ENCODE measurements around the gene GABRG3.

Gene GABRG3

GRCh38 chr15:26967719-26968269, 3.2 kb upstream of the GABRG3 start:
- no peak overlapping the region for H3K4me2 ChIP-seq (ENCODE audit: low read depth, low read length, poor library complexity, severe bottlenecking)
- TF ChIP-seq EZH2phosphoT487 (conservative IDR thresholded peaks at IDR 0.05; ENCODE audit: low read length), result no peak
- TF ChIP-seq CTCF (IDR thresholded peaks at IDR 0.05; ENCODE audit: insufficient read depth, low read length, poor library complexity, severe bottlenecking), result no peak
- H3K27me3 ChIP-seq (ENCODE audit: low read length), result no peaks in the 10 kb centered on the region

GRCh38 chr15:26968806-26969205, 2.2 kb upstream of the GABRG3 start:
- no peak overlapping the region for H3K4me2 ChIP-seq (ENCODE audit: low read depth, low read length, poor library complexity, severe bottlenecking)
- H4K20me1 ChIP-seq (ENCODE audit: low read depth, low read length), result no peaks in the 10 kb centered on the region
- H3K27ac ChIP-seq (ENCODE audit: low read depth, low read length), result no peak overlapping the region
- no peaks in the 10 kb centered on the region for H3K27me3 ChIP-seq (ENCODE audit: low read length)
- H2AFZ ChIP-seq (ENCODE audit: low read depth, low read length, severe bottlenecking), result no peak overlapping the region
- no peak overlapping the region for H3K9ac ChIP-seq (ENCODE audit: low read length)
- H3K9me2 ChIP-seq (replicated peaks; ENCODE audit: insufficient read depth, low read length), result no peaks in the 10 kb centered on the region
- H3K4me3 ChIP-seq (ENCODE audit: insufficient read depth, low read length, poor library complexity, severe bottlenecking), result no peak overlapping the region
- no peaks in the 10 kb centered on the region for H3K79me2 ChIP-seq (ENCODE audit: insufficient read depth, low read length)
- no peaks in the 10 kb centered on the region for H3F3A ChIP-seq (ENCODE audit: insufficient read depth)
- TF ChIP-seq CTCF (IDR thresholded peaks at IDR 0.05; ENCODE audit: insufficient read depth, low read length, poor library complexity, severe bottlenecking), result no peak
- TF ChIP-seq EZH2phosphoT487 (conservative IDR thresholded peaks at IDR 0.05; ENCODE audit: low read length), result no peak
- H3K36me3 ChIP-seq (ENCODE audit: low read length), result no peaks in the 10 kb centered on the region
- no peaks in the 10 kb centered on the region for H3K9me3 ChIP-seq (ENCODE audit: insufficient read depth, low read length)

More at GRCh38 chr15:26967719-26968269, 3.2 kb upstream of the GABRG3 start:
- no peak overlapping the region for H3K4me3 ChIP-seq (ENCODE audit: insufficient read depth, low read length, poor library complexity, severe bottlenecking)
- no peaks in the 10 kb centered on the region for H3K79me2 ChIP-seq (ENCODE audit: insufficient read depth, low read length)
- H2AFZ ChIP-seq (ENCODE audit: low read depth, low read length, severe bottlenecking), result no peak overlapping the region
- no peaks in the 10 kb centered on the region for H3K36me3 ChIP-seq (ENCODE audit: low read length)
- H3K27ac ChIP-seq (ENCODE audit: low read depth, low read length), result no peak overlapping the region
- H3K9me3 ChIP-seq (ENCODE audit: insufficient read depth, low read length), result no peaks in the 10 kb centered on the region
- no peaks in the 10 kb centered on the region for H4K20me1 ChIP-seq (ENCODE audit: low read depth, low read length)
- no peak overlapping the region for H3K9ac ChIP-seq (ENCODE audit: low read length)
- H3F3A ChIP-seq (ENCODE audit: insufficient read depth), result no peaks in the 10 kb centered on the region
- H3K9me2 ChIP-seq (replicated peaks; ENCODE audit: insufficient read depth, low read length), result no peaks in the 10 kb centered on the region

- no peak for TF ChIP-seq CTCF (IDR thresholded peaks at IDR 0.05; ENCODE audit: insufficient read depth, low read length, poor library complexity, severe bottlenecking)
- TF ChIP-seq EZH2phosphoT487 (conservative IDR thresholded peaks at IDR 0.05; ENCODE audit: low read length), result no peak
- no peak overlapping the region for H3K4me2 ChIP-seq (ENCODE audit: low read depth, low read length, poor library complexity, severe bottlenecking)
Measured at GRCh38 chr15:26971271-26972018, 464 bp downstream of the GABRG3 start.

More at GRCh38 chr15:26971271-26972018, 464 bp downstream of the GABRG3 start:
- H3F3A ChIP-seq (ENCODE audit: insufficient read depth), result no peaks in the 10 kb centered on the region
- H2AFZ ChIP-seq (ENCODE audit: low read depth, low read length, severe bottlenecking), result no peak overlapping the region
- no peak overlapping the region for H3K27ac ChIP-seq (ENCODE audit: low read depth, low read length)
- no peaks in the 10 kb centered on the region for H3K79me2 ChIP-seq (ENCODE audit: insufficient read depth, low read length)
- H3K4me3 ChIP-seq (ENCODE audit: insufficient read depth, low read length, poor library complexity, severe bottlenecking), result no peak overlapping the region
- H3K9ac ChIP-seq (ENCODE audit: low read length), result no peak overlapping the region
- no peaks in the 10 kb centered on the region for H4K20me1 ChIP-seq (ENCODE audit: low read depth, low read length)
- H3K27me3 ChIP-seq (ENCODE audit: low read length), result no peaks in the 10 kb centered on the region
- H3K9me2 ChIP-seq (replicated peaks; ENCODE audit: insufficient read depth, low read length), result no peaks in the 10 kb centered on the region
- H3K36me3 ChIP-seq (ENCODE audit: low read length), result no peaks in the 10 kb centered on the region
- H3K9me3 ChIP-seq (ENCODE audit: insufficient read depth, low read length), result no peaks in the 10 kb centered on the region
